GM12878 (cell line): ENCODE measurements around the gene SGO1. TPM values are rescaled to one million over a fixed set of nuclear protein-coding genes. Genes with fewer than 3 reads are reported as not detected.
A peak's percentile ranks its signal among the peaks of the same experiment; 100 is the strongest.

Experiments used
- ATAC-seq: fragments of 200-7000 bp; cut with Tn5 transposase; 3 replicates; pipeline ENCODE4 v1.9.1; 2020; ENCODE audit warnings: mild to moderate bottlenecking, moderate library complexity
- BruUV-seq: library from RNA; stranded (reverse); fragments of 400-500 nt; replicated peaks from 2 replicates; lab custom pipeline; 2021; lab: Mats Ljungman, UMichigan
- CTCF ChIA-PET: fragments of 300-600 bp; sonication (Branson Sonifier 250); formaldehyde crosslinking; extraction: SDS; loops from one replicate; lab custom pipeline; 2021; ENCODE audit warnings: inconsistent platforms; lab: Yijun Ruan, JAX
- POLR2A ChIA-PET: fragments of 350-600 bp; formaldehyde crosslinking; extraction: SDS; loops from one replicate; lab custom pipeline; 2021; ENCODE audit warnings: inconsistent platforms; lab: Charles Lee
- RAD21 ChIA-PET: fragments of 300-600 bp; sonication (Branson Sonifier 250); formaldehyde crosslinking; loops from one replicate; lab custom pipeline; 2023; ENCODE audit warnings: antibody characterized with exemption; ENCODE audit not compliant: unreplicated experiment; lab: Charles Lee
- SMC1A ChIA-PET: fragments of 300-600 bp; sonication (Branson Sonifier 250); formaldehyde crosslinking; loops from one replicate; lab custom pipeline; 2023; ENCODE audit not compliant: unreplicated experiment, uncharacterized antibody; lab: Charles Lee
- DNase-seq: peaks from one replicate; pipeline ENCODE4 v3.0.0-alpha.2; 2011; ENCODE audit warnings: low read depth, low spot score
- FAIRE-seq: peaks from 3 replicates; lab custom pipeline; 2011; peaks lifted over from hg19 to GRCh38; lab: Jason Lieb, UNC
- H2AFZ ChIP-seq: 2 replicates; pipeline ENCODE4 v1.6.0; 2011; ENCODE audit warnings: low read depth, low read length, control low read depth; ENCODE audit not compliant: control insufficient read depth
- H3K27ac ChIP-seq: 2 replicates; pipeline ENCODE4 v1.5.1; 2011; ENCODE audit warnings: control low read depth; ENCODE audit not compliant: control insufficient read depth, insufficient read depth
- H3K27me3 ChIP-seq, 2 experiments: replicated peaks in 1 of 2; 2 replicates each; pipeline versions ENCODE4 v1.6.0 to v1.6.1; 2011; ENCODE audit warnings: low read length in 1 of 2; ENCODE audit not compliant: control insufficient read depth in 2 of 2, insufficient read depth in 2 of 2
- H3K36me3 ChIP-seq, 2 experiments: 2 replicates each; pipeline ENCODE4 v1.5.1; 2011; ENCODE audit warnings: low read length in 1 of 2; ENCODE audit not compliant: control insufficient read depth in 2 of 2, insufficient read depth in 2 of 2
- H3K4me1 ChIP-seq: 2 replicates; pipeline ENCODE4 v1.6.1; 2011; ENCODE audit warnings: mild to moderate bottlenecking, low read length, moderate library complexity, mixed read lengths; ENCODE audit not compliant: control insufficient read depth, insufficient read depth
- H3K4me2 ChIP-seq: 2 replicates; pipeline ENCODE4 v1.6.0; 2011; ENCODE audit warnings: control low read depth; ENCODE audit not compliant: control insufficient read depth, insufficient read depth
- H3K4me3 ChIP-seq: fragments of 200-600 bp; sonication (generic); 2 replicates; pipeline ENCODE4 v1.5.1; 2016
- H3K79me2 ChIP-seq: 2 replicates; pipeline ENCODE4 v1.6.0; 2011; ENCODE audit warnings: low read length; ENCODE audit not compliant: control insufficient read depth, insufficient read depth
- H3K9ac ChIP-seq: 2 replicates; pipeline ENCODE4 v1.8.0; 2011; ENCODE audit warnings: low read length, control low read depth, mixed read lengths; ENCODE audit not compliant: control insufficient read depth, insufficient read depth
- H3K9me3 ChIP-seq: replicated peaks from 3 replicates; pipeline ENCODE4 v1.5.1; 2011; ENCODE audit warnings: mild to moderate bottlenecking, low read length; ENCODE audit not compliant: control insufficient read depth, insufficient read depth
- H4K20me1 ChIP-seq: 2 replicates; pipeline ENCODE4 v1.6.0; 2011; ENCODE audit not compliant: control insufficient read depth, insufficient read depth
- BHLHE40 ChIP-seq, 2 experiments: fragments of 450-650 bp in 1 of 2; IDR thresholded peaks; 2 replicates each; pipeline ENCODE4 v1.6.1; 2011 to 2017; ENCODE audit warnings: low read depth in 2 of 2, borderline replicate concordance in 1 of 2, improper control_type of control experiment in 1 of 2, low read length in 1 of 2, mild to moderate bottlenecking in 1 of 2
- CREM ChIP-seq: IDR thresholded peaks from 2 replicates; pipeline ENCODE4 v1.6.1; 2014; ENCODE audit warnings: antibody characterized with exemption, low read depth
- ELK1 ChIP-seq: IDR thresholded peaks from 2 replicates; pipeline ENCODE4 v1.6.1; 2012; ENCODE audit warnings: low read depth, low read length, improper control_type of control experiment
- IRF5 ChIP-seq: fragments of 450-650 bp; IDR thresholded peaks from 2 replicates; pipeline ENCODE4 v1.6.1; 2017; ENCODE audit warnings: borderline replicate concordance
- MTA2 ChIP-seq: fragments of 450-650 bp; IDR thresholded peaks from 2 replicates; pipeline ENCODE4 v1.6.1; 2016; ENCODE audit warnings: low read depth, mild to moderate bottlenecking, moderate library complexity
- NR2C1 ChIP-seq: fragments of 450-650 bp; IDR thresholded peaks from 2 replicates; pipeline ENCODE4 v1.6.1; 2017; ENCODE audit warnings: antibody characterized with exemption, mild to moderate bottlenecking, moderate library complexity
- PAX5 ChIP-seq: IDR thresholded peaks from 2 replicates; pipeline ENCODE4 v1.6.1; 2011; ENCODE audit warnings: low read depth, low read length, borderline replicate concordance
- SIX5 ChIP-seq: IDR thresholded peaks from 2 replicates; pipeline ENCODE4 v1.6.1; 2011; ENCODE audit warnings: mild to moderate bottlenecking, low read depth, low read length, moderate library complexity; ENCODE audit not compliant: severe bottlenecking
- STAT3 ChIP-seq: IDR thresholded peaks from 2 replicates; pipeline ENCODE4 v1.6.1; 2011; ENCODE audit warnings: low read depth, low read length, improper control_type of control experiment
- YBX1 ChIP-seq: fragments of 450-650 bp; IDR thresholded peaks from 2 replicates; pipeline ENCODE4 v1.6.1; 2016; ENCODE audit warnings: antibody characterized with exemption
- WGBS: methylation state at CpG from one replicate; pipeline ENCODE4 v1.1.6; 2016; ENCODE audit warnings: low lambda C conversion rate; ENCODE audit not compliant: insufficient replicate concordance, insufficient coverage; ENCODE audit errors: missing lambda C conversion rate; 5-methylcytosine and 5-hydroxymethylcytosine counted together
- in situ Hi-C: fragments of 300-500 bp; cut with MboI; formaldehyde crosslinking; loops from 9 replicates; pipeline ENCODE4 v1.14.3; 2018; ENCODE audit warnings: mixed read lengths
- intact Hi-C: fragments of 100-400 bp; cut with micrococcal nuclease; formaldehyde crosslinking; loops from one replicate; pipeline ENCODE4 v1.14.2; 2022; ENCODE audit not compliant: unreplicated experiment
- polyA plus RNA-seq, 11 experiments: library from polyadenylated mRNA; depleted of rRNA in 4 of 11; unstranded in 6 of 11; stranded (reverse) in 5 of 11; fragments of >200 nt; fragmentation: Nextera tagmentation in 4 of 11; fragmentation: Illumina TruSeq in 1 of 11; extraction: Ambion mirVana in 4 of 11; extraction: Trizol in 1 of 11; gene quantifications; 1 replicate in 1 of 11; 2 replicates in 10 of 11; pipeline versions ENCODE4 v1.2.1 to v1.2.3, GENCODE V29; 2011 to 2016; ENCODE audit warnings: inconsistent platforms in 2 of 11, missing spikeins in 2 of 11, low read depth in 1 of 11
- total RNA-seq, 4 experiments: library from RNA; depleted of rRNA in 3 of 4; stranded (reverse); fragments of >200 nt in 3 of 4; fragmentation: Illumina TruSeq in 1 of 4; extraction: Trizol in 1 of 4; gene quantifications; 2 replicates each; pipeline versions ENCODE4 v1.2.1 to v1.2.3, GENCODE V29; 2013 to 2021

The SGO1 gene
- total and polyA plus RNA-seq, 10 of the 15 experiments (the other 5 are each of a cell fraction or from before 2014, with no cell fraction given): 10.9 to 46.2 (median 17.6) TPM

GRCh38 chr3:20194793-20195460, 8.9 kb upstream of the SGO1 start:
- no TSS peak for BruUV-seq
- no peak overlapping the region for H3K4me2 ChIP-seq
- H3K9me3 ChIP-seq: no peaks in the 10 kb centered on the region
- H4K20me1 ChIP-seq: no peaks in the 10 kb centered on the region
- H2AFZ ChIP-seq: no peak overlapping the region
- POLR2A ChIA-PET: no interaction called here
- no peak overlapping the region for H3K27ac ChIP-seq
- RAD21 ChIA-PET: no interaction called here
- no peaks in the 10 kb centered on the region for H3K36me3 ChIP-seq
- no peaks in the 10 kb centered on the region for H3K79me2 ChIP-seq
- SMC1A ChIA-PET: no interaction called here
- H3K4me1 ChIP-seq: no peaks in the 10 kb centered on the region
- no peaks in the 10 kb centered on the region for H3K27me3 ChIP-seq
- FAIRE-seq: peak; percentile 31
- in situ Hi-C loops (no loop called here), intact Hi-C loops (no loop called here)
- WGBS: 95% methylated on average over 6 of the region's 7 CpGs
- ATAC-seq: peak; percentile 61
- no peak overlapping the region for H3K4me3 ChIP-seq
- CTCF ChIA-PET: no interaction called here
- TF ChIP-seq CREM (no peak), STAT3 (no peak), ELK1 (no peak), IRF5 (no peak), YBX1 (no peak), SIX5 (no peak), NR2C1 (no peak), PAX5 (no peak), MTA2 (no peak), BHLHE40 (IDR thresholded peaks at IDR 0.05; ENCODE audit: borderline replicate concordance in 1 of 2, low read depth in 2 of 2, low read length in 1 of 2) (no peak)
- H3K9ac ChIP-seq: no peak overlapping the region
- DNase-seq: no peak
